Astrocyte (in vitro differentiated cells and primary cell): ENCODE data around the gene ADIG. TPM values are rescaled to one million over a fixed set of nuclear protein-coding genes. Genes with fewer than 3 reads are reported as not detected.

ENCODE experiments used
- DNase-seq: peaks from one replicate; pipeline ENCODE4 v3.0.0-alpha.2; 2010; ENCODE audit warnings: low read depth
- FAIRE-seq: peaks from 2 replicates; lab custom pipeline; 2011; peaks lifted over from hg19 to GRCh38; lab: Jason Lieb, UNC
- H2AFZ ChIP-seq: 2 replicates; pipeline ENCODE4 v1.6.0; 2012; ENCODE audit warnings: low read depth, low read length, inconsistent platforms
- H3K27ac ChIP-seq: 2 replicates; pipeline ENCODE4 v1.5.1; 2011; ENCODE audit warnings: low read depth, low read length, inconsistent platforms
- H3K27me3 ChIP-seq: 2 replicates; pipeline ENCODE4 v1.6.0; 2011; ENCODE audit warnings: low read length, inconsistent platforms; ENCODE audit not compliant: insufficient read depth
- H3K36me3 ChIP-seq: 2 replicates; pipeline ENCODE4 v1.5.1; 2011; ENCODE audit warnings: low read length, inconsistent platforms; ENCODE audit not compliant: insufficient read depth
- H3K4me1 ChIP-seq: 2 replicates; pipeline ENCODE4 v1.5.1; 2011; ENCODE audit warnings: low read length, inconsistent platforms; ENCODE audit not compliant: insufficient read depth
- H3K4me2 ChIP-seq: 2 replicates; pipeline ENCODE4 v1.6.0; 2012; ENCODE audit warnings: low read length, inconsistent platforms
- H3K4me3 ChIP-seq: 2 replicates; pipeline ENCODE4 v1.5.1; 2011; ENCODE audit warnings: low read depth, mild to moderate bottlenecking, low read length, inconsistent platforms; ENCODE audit not compliant: insufficient read depth
- H3K79me2 ChIP-seq: 2 replicates; pipeline ENCODE4 v1.6.0; 2012; ENCODE audit warnings: mild to moderate bottlenecking, low read length, inconsistent platforms; ENCODE audit not compliant: insufficient read depth
- H3K9ac ChIP-seq: 2 replicates; pipeline ENCODE4 v1.6.0; 2012; ENCODE audit warnings: mild to moderate bottlenecking, low read length, inconsistent platforms
- H3K9me3 ChIP-seq: 2 replicates; pipeline ENCODE4 v1.5.1; 2012; ENCODE audit warnings: low read depth, mild to moderate bottlenecking, low read length, inconsistent platforms; ENCODE audit not compliant: insufficient read depth
- H4K20me1 ChIP-seq: 2 replicates; pipeline ENCODE4 v1.6.0; 2012; ENCODE audit warnings: low read length, inconsistent platforms; ENCODE audit not compliant: insufficient read depth
- H3K27ac Mint-ChIP-seq: one replicate; pipeline ENCODE4 v1.8.0; 2021; ENCODE audit warnings: mild to moderate bottlenecking, mixed read lengths; ENCODE audit not compliant: unreplicated experiment
- H3K27me3 Mint-ChIP-seq: one replicate; pipeline ENCODE4 v1.8.0; 2021; ENCODE audit warnings: low read depth, mixed read lengths; ENCODE audit not compliant: unreplicated experiment
- H3K36me3 Mint-ChIP-seq: one replicate; pipeline ENCODE4 v1.8.0; 2021; ENCODE audit warnings: low read depth, mixed read lengths; ENCODE audit not compliant: unreplicated experiment
- H3K4me1 Mint-ChIP-seq: one replicate; pipeline ENCODE4 v1.8.0; 2021; ENCODE audit warnings: low read depth, mixed read lengths; ENCODE audit not compliant: unreplicated experiment
- H3K4me3 Mint-ChIP-seq: one replicate; pipeline ENCODE4 v1.8.0; 2021; ENCODE audit warnings: mild to moderate bottlenecking, moderate library complexity, mixed read lengths; ENCODE audit not compliant: unreplicated experiment
- H3K9me3 Mint-ChIP-seq: one replicate; pipeline ENCODE4 v1.8.0; 2021; ENCODE audit warnings: mild to moderate bottlenecking, mixed read lengths; ENCODE audit not compliant: unreplicated experiment
- CTCF ChIP-seq: IDR thresholded peaks from 2 replicates; pipeline ENCODE4 v1.5.1; 2011; ENCODE audit warnings: low read depth, mild to moderate bottlenecking, inconsistent platforms, low read length, moderate library complexity; ENCODE audit not compliant: insufficient read depth
- EZH2 ChIP-seq: IDR thresholded peaks from 2 replicates; pipeline ENCODE4 v1.6.1; 2012; ENCODE audit warnings: mild to moderate bottlenecking, low read length, inconsistent platforms; ENCODE audit not compliant: insufficient read depth
- total RNA-seq: library from RNA; stranded (reverse); gene quantifications from 2 replicates; pipeline ENCODE4 v1.2.1, GENCODE V29; 2021

ADIG gene
- total RNA-seq, 1 donor from 2014 or later = not detected

DNA sequence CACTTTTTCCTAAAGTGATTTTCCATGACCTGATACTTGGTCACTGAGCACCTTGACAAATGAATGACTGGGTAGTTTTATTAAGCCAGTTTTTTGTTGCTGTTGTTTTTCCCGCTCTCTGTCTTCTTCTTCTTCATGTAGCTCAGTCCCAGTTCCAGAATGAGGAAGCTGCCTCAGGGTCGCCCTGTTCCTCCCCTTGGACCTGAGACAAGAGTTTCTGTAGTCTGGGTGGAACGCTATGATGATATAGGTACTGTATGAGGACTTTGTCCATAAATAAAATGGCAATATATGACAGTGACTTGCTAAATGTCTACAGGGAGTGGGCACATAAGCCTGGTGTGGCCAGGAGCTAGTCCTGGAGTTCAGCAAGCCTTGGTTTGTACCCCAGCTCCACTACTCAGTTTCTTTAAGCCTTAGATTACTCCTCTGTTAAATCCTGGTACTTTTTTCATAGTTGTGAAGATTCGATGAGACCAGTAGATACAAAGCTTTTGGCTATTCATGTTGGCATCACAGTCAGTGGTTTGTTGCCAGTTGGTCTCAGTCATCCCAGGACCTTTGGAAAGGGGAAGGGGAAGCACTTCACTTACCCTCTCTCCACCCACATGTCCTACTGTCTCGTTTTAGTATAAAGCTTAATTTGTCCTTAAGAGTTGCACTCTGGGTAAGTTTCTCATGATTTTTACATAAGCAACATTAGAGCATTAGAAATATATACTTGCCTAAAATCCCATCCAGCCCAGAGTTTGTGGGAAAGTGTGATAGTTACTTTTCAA is 11.1 kb upstream of the ADIG start:
- H3K4me1 ChIP-seq = no peaks in the 10 kb centered on the region
- H2AFZ ChIP-seq = no peak overlapping the region
- H3K27me3 ChIP-seq = no peaks in the 10 kb centered on the region
- peaks cover 9% of the 10 kb centered on the region for H3K36me3 Mint-ChIP-seq
- no peak overlapping the region for H3K9ac ChIP-seq
- DNase-seq (no peak), FAIRE-seq (no peak)
- no peak overlapping the region for H3K4me3 ChIP-seq
- H3K9me3 Mint-ChIP-seq = no peaks in the 10 kb centered on the region
- H3K27ac Mint-ChIP-seq = no peak overlapping the region
- H3K9me3 ChIP-seq = no peaks in the 10 kb centered on the region
- H3K27ac ChIP-seq = no peak overlapping the region
- TF ChIP-seq EZH2 (no peak), CTCF (no peak)
- H3K4me1 Mint-ChIP-seq = no peaks in the 10 kb centered on the region
- H3K79me2 ChIP-seq = no peaks in the 10 kb centered on the region
- H3K4me2 ChIP-seq = no peak overlapping the region
- H3K4me3 Mint-ChIP-seq = no peak overlapping the region
- H3K27me3 Mint-ChIP-seq = no peaks in the 10 kb centered on the region
- peaks cover 34% of the 10 kb centered on the region for H3K36me3 ChIP-seq
- H4K20me1 ChIP-seq = peaks cover 7% of the 10 kb centered on the region

- H4K20me1 ChIP-seq = peaks cover 3% of the 10 kb centered on the region
- Mint-ChIP-seq H3K4me3 (no peak overlapping the region), H3K27ac (no peak overlapping the region), H3K27me3 (no peaks in the 10 kb centered on the region), H3K9me3 (no peaks in the 10 kb centered on the region), H3K36me3 (peaks cover 7% of the 10 kb centered on the region), H3K4me1 (no peaks in the 10 kb centered on the region)
- H3K9ac ChIP-seq = no peak overlapping the region
- H3K9me3 ChIP-seq = no peaks in the 10 kb centered on the region
- no peak overlapping the region for H3K4me2 ChIP-seq
- FAIRE-seq (no peak), DNase-seq (no peak)
- no peak for TF ChIP-seq CTCF
- TF ChIP-seq EZH2 = no peak
- no peak overlapping the region for H3K27ac ChIP-seq
- H2AFZ ChIP-seq = no peak overlapping the region
- H3K79me2 ChIP-seq = no peaks in the 10 kb centered on the region
- H3K36me3 ChIP-seq = peaks cover 34% of the 10 kb centered on the region
- H3K4me1 ChIP-seq = no peaks in the 10 kb centered on the region
- no peaks in the 10 kb centered on the region for H3K27me3 ChIP-seq
- no peak overlapping the region for H3K4me3 ChIP-seq
Measured at GRCh38 chr20:38573413-38573812, 7.6 kb upstream of the ADIG start.
